Fibroblast of mammary gland (primary cell): ENCODE data around the gene PRSS27.

Source experiments
- DNase-seq: peaks from one replicate; pipeline ENCODE4 v3.0.0-alpha.2; 2010; ENCODE audit warnings: low read depth
- H3K4me3 ChIP-seq: 2 replicates; pipeline ENCODE4 v1.5.1; 2011; ENCODE audit warnings: low read depth, mild to moderate bottlenecking, low read length, moderate library complexity; ENCODE audit not compliant: control insufficient read depth
- TF ChIP-seq, protein P1 (sequence below): conservative IDR thresholded peaks from 2 replicates; pipeline ENCODE4 v1.5.1; 2011; ENCODE audit warnings: low read depth, low read length, inconsistent platforms; ENCODE audit not compliant: control insufficient read depth, insufficient read depth

The PRSS27 gene

DNA sequence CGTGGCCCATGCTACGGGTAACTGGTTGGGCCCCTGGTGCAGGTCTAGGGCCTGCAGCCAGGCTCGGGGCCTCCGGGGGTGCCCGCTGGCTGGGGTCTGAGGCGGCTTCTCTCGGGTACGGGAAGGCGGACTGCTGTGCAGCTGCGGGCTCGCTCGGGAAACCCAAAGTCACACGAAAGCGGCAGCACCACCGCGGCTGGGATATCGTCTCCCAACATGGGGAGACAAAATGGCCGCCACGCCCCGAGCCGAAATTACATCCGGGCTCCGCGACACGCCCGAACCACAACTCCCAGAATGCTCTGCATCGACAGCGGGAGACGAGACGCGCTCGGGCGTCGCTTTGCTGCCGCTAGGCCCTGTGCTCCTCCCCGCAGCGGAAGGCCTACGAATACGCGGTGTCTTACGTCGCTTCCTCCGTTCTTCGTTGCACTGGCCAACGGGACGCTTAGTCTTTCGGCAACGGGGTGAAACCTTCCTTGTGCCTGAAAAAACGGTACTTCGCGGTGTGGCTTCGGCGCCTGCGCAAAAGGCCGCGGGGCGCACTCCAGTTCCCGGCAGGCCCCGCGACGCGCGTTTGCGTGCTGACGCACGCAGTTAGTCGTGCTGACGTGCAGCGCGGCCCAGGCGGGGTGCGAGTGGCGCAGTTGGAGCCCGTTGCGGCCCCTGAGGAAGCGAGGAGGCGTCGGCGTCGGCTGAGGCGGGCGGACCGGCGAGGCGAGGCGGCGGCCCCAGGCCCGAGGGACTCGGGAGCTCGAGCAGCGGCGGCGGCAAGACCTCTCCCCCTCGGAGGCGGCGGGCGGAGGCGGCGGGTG, 32.2 kb upstream of the PRSS27 start, which contains the start of gene SRRM2:
Gene SRRM2, plus strand, starts transcription at position 604 of the 815 bp plus-strand sequence. CDS start 3,727 bp downstream, outside the sequence.
- H3K4me3 ChIP-seq = peak within 1 kb of the TSS; percentile 95
- peak; percentile 94 for DNase-seq
- TF ChIP-seq, protein P1, sequence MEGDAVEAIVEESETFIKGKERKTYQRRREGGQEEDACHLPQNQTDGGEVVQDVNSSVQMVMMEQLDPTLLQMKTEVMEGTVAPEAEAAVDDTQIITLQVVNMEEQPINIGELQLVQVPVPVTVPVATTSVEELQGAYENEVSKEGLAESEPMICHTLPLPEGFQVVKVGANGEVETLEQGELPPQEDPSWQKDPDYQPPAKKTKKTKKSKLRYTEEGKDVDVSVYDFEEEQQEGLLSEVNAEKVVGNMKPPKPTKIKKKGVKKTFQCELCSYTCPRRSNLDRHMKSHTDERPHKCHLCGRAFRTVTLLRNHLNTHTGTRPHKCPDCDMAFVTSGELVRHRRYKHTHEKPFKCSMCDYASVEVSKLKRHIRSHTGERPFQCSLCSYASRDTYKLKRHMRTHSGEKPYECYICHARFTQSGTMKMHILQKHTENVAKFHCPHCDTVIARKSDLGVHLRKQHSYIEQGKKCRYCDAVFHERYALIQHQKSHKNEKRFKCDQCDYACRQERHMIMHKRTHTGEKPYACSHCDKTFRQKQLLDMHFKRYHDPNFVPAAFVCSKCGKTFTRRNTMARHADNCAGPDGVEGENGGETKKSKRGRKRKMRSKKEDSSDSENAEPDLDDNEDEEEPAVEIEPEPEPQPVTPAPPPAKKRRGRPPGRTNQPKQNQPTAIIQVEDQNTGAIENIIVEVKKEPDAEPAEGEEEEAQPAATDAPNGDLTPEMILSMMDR = no peak

DNA sequence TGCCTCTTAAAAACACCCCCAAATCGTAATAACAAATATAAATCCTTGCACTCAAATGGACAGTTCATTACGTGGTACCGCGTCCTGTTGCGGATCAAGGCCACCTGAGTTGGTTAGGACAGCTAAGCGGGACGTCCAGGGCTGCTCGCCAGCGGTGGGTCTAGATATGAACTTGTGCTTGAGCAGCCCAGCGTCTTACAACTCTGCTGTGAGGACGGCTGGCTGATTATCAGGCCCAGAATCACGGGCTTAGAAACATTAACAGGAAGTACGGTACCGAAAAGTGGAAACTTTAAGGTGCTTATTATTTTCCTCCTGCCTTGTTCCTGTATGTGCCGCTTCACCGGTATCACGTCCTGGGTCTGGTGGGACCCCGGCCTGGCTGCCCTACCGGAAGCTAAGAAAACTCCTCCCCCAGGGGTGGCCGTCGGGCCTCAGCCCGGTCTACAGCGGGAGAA, 31.6 kb upstream of the PRSS27 start:
- TF ChIP-seq, protein P1 = no peak
- peak overlapping the region; percentile 95 for H3K4me3 ChIP-seq
- peak; percentile 33 for DNase-seq

DNA sequence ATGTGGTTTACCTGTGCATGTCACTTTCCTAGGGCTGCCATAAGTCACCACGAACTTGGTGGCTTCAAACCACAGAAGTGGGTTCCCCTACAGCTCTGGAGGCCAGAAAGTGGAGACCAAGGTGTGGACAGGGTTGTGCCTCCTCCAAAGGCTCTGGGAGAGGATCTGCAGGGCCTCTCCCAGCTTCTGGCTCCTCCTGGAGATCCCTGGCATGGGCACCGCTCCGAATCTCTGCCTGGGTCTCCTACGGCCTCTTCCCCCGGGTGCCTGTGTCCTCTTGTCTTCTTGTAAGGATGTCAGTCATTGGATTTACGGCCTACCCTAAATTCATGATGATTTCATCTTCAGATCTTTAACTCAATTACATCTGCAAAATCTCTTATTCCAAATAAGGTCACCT, 29.9 kb upstream of the PRSS27 start:
- TF ChIP-seq, protein P1 = no peak
- DNase-seq = no peak
- no peak overlapping the region for H3K4me3 ChIP-seq

DNA sequence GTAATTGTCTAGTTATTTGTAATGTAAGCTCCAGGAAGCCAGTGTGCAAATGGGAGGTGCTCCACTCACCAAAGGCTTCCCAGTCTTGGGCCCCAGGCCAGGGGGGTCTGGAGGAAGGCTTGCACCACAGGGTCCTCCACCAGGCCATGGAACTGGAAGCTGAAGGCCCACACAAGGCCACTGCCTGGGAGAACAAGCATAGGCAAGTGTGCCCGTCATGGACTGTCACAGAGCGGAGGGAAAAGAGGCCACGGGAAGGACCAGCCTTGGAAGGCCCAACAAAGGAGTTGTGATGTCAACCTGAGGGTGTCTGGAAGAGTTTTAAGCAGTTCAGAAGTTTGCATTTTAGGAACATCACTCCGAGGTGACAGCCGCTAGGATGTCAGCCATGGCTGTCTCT, 29.5 kb upstream of the PRSS27 start:
- TF ChIP-seq, protein P1 = no peak
- no peak overlapping the region for H3K4me3 ChIP-seq
- DNase-seq = no peak

DNA sequence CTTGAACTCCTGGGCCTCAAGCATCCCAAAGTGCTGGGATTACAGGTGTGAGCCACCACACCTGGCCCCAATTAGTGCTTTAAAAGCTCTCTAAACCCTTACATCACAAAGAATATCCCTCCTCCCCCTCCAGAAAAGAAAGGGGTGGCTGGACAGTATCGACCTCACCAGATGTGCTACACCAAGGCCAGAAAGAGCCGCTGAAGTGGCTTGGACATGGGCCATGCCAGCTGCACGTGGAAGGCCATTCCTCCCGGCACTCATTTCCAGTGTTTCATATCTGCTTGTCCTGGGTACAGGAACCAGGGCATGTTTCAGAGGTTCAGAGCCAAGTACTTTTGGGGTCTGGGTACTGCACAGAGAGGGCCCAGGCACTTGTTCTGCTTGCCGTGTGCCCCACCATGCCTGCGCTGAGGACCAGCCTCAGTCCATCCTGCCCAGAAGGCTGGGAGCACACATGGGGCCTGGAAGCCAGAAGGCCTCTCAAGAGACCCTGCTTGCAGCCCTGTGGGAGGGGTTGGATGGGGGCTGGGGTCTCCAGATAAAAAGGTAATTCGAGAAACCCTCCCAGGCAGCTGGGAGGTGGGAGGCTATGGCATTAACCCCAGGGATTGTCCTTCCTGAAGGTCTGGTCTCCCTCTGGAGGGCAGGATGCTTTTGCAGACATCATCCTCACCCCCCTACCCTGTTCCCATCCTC, 28.9 kb upstream of the PRSS27 start:
- no peak overlapping the region for H3K4me3 ChIP-seq
- TF ChIP-seq, protein P1 = no peak
- no peak for DNase-seq

DNA sequence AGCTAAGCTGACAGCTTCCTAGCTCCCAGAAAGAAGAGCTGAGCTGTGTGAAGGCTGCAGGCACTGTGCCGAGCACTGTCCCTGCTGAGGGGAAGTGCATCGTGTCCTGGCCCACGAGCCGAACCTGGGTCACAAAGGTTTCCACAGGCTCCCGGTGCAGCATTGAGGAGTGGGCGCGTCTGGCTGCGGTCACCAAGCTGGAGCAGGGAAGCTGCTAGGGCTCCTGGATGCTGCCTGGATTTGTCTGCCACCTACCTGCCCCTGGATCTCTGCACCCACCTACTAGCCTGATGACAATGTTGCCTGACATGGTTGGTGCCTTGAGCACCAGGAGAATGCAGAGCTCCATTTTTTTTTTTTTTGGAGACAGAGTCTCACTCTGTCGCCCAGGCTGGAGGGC, 25.9 kb upstream of the PRSS27 start:
- TF ChIP-seq, protein P1 = no peak

More for the DNA sequence above, 25.9 kb upstream of the PRSS27 start:
- DNase-seq = no peak
- no peak overlapping the region for H3K4me3 ChIP-seq
